A549 (cell line): ENCODE data around the gene SNTG2. TPM values are rescaled to one million over a fixed set of nuclear protein-coding genes. Genes with fewer than 3 reads are reported as not detected.

Source experiments
- ATAC-seq, 2 experiments: fragments of 200-7000 bp in 1 of 2; fragments of >200 bp in 1 of 2; cut with Nextera tagmentation in 1 of 2; cut with Tn5 transposase in 1 of 2; 3 replicates each; pipeline versions ENCODE4 v1.8.0 to v1.9.1; 2018 to 2020; ENCODE audit warnings: mild to moderate bottlenecking in 1 of 2, moderate library complexity in 1 of 2
- CTCF ChIA-PET: fragments of 300-600 bp; sonication (Branson Sonifier 250); formaldehyde crosslinking; extraction: SDS; loops from one replicate; lab custom pipeline; 2021; ENCODE audit warnings: antibody characterized with exemption, inconsistent platforms; lab: Yijun Ruan, JAX
- POLR2A ChIA-PET: fragments of 350-600 bp; formaldehyde crosslinking; extraction: SDS; loops from one replicate; lab custom pipeline; 2021; ENCODE audit warnings: antibody characterized with exemption, inconsistent platforms; lab: Yijun Ruan, JAX
- DNase-seq, 2 experiments: peaks; one replicate each; pipeline versions ENCODE4 v3.0.0 to v3.0.0-alpha.2; 2011 to 2016; ENCODE audit warnings: low read depth in 1 of 2, low spot score in 1 of 2
- FAIRE-seq: peaks from 2 replicates; lab custom pipeline; 2011; peaks lifted over from hg19 to GRCh38; lab: Jason Lieb, UNC
- H3K27ac ChIP-seq, 2 experiments: fragments of >200 bp; sonication (Bioruptor Twin); formaldehyde crosslinking; 3 replicates each; pipeline ENCODE4 v1.5.1; 2016 to 2017
- H3K4me1 ChIP-seq: fragments of >200 bp; sonication (Bioruptor Twin); formaldehyde crosslinking; 3 replicates; pipeline ENCODE4 v1.6.1; 2016
- H3K4me2 ChIP-seq: fragments of >200 bp; sonication (Bioruptor Twin); formaldehyde crosslinking; 3 replicates; pipeline ENCODE4 v1.6.1; 2016
- H3K4me3 ChIP-seq: fragments of >200 bp; sonication (Bioruptor Twin); formaldehyde crosslinking; 3 replicates; pipeline ENCODE4 v1.5.1; 2016
- H3K9me3 ChIP-seq: fragments of >200 bp; sonication (Bioruptor Twin); formaldehyde crosslinking; 3 replicates; pipeline ENCODE4 v1.6.1; 2016
- BHLHE40 ChIP-seq: IDR thresholded peaks from 2 replicates; pipeline ENCODE4 v1.6.1; 2012; ENCODE audit warnings: low read depth, low read length, inconsistent platforms
- CBX2 ChIP-seq: fragments of 200-600 bp; sonication (generic); IDR thresholded peaks from 2 replicates; pipeline ENCODE4 v1.6.1; 2016; ENCODE audit warnings: low read depth, mild to moderate bottlenecking, borderline replicate concordance
- CEBPB ChIP-seq, 2 experiments: fragments of >200 bp in 1 of 2; sonication (Bioruptor Twin) in 1 of 2; formaldehyde crosslinking in 1 of 2; IDR thresholded peaks; 2 replicates each; pipeline ENCODE4 v1.6.1; 2012 to 2016
- CHD2 ChIP-seq: fragments of 150-350 bp; IDR thresholded peaks from 2 replicates; pipeline ENCODE4 v1.6.1; 2014; ENCODE audit warnings: low read length; ENCODE audit not compliant: partially characterized antibody
- CHD4 ChIP-seq: fragments of 200-600 bp; sonication (generic); IDR thresholded peaks from 2 replicates; pipeline ENCODE4 v1.6.1; 2016; ENCODE audit warnings: antibody characterized with exemption, mild to moderate bottlenecking, borderline replicate concordance
- CTCF ChIP-seq: fragments of >200 bp; sonication (Bioruptor Twin); formaldehyde crosslinking; IDR thresholded peaks from 3 replicates; pipeline ENCODE4 v1.5.1; 2016
- EP300 ChIP-seq, 2 experiments: fragments of >200 bp; sonication (Bioruptor Twin); formaldehyde crosslinking; IDR thresholded peaks; 2 replicates in 1 of 2; 3 replicates in 1 of 2; pipeline ENCODE4 v1.6.1; 2016 to 2017
- ESRRA ChIP-seq: fragments of 150-350 bp; IDR thresholded peaks from 2 replicates; pipeline ENCODE4 v1.6.1; 2014; ENCODE audit warnings: mild to moderate bottlenecking, low read length, borderline replicate concordance
- FOSB ChIP-seq: fragments of 250-450 bp; sonication (Bioruptor Pico); IDR thresholded peaks from 2 replicates; pipeline ENCODE4 v1.5.0; 2020; ENCODE audit warnings: mild to moderate bottlenecking, moderate library complexity
- FOXS1 ChIP-seq: fragments of 250-450 bp; sonication (Bioruptor Pico); IDR thresholded peaks from 2 replicates; pipeline ENCODE4 v1.5.0; 2020; ENCODE audit warnings: mild to moderate bottlenecking, moderate library complexity
- HDAC2 ChIP-seq: fragments of 200-600 bp; sonication (generic); IDR thresholded peaks from 2 replicates; pipeline ENCODE4 v1.6.1; 2016
- HES2 ChIP-seq: fragments of >200 bp; sonication (Bioruptor Twin); formaldehyde crosslinking; IDR thresholded peaks from 2 replicates; pipeline ENCODE4 v1.6.1; 2016
- HEYL ChIP-seq: fragments of 250-450 bp; sonication (Bioruptor Pico); IDR thresholded peaks from 2 replicates; pipeline ENCODE4 v1.8.0; 2021; ENCODE audit warnings: mild to moderate bottlenecking, moderate library complexity
- HMGXB4 ChIP-seq: fragments of 250-450 bp; sonication (Bioruptor Pico); IDR thresholded peaks from 2 replicates; pipeline ENCODE4 v1.5.0; 2021; ENCODE audit warnings: mild to moderate bottlenecking, moderate library complexity, borderline replicate concordance
- HOXA7 ChIP-seq: fragments of 250-450 bp; sonication (Bioruptor Pico); IDR thresholded peaks from 2 replicates; pipeline ENCODE4 v1.5.0; 2020; ENCODE audit warnings: mild to moderate bottlenecking, moderate library complexity
- JUN ChIP-seq, 2 experiments: fragments of >200 bp; sonication (Bioruptor Twin); formaldehyde crosslinking; IDR thresholded peaks; 2 replicates in 1 of 2; 3 replicates in 1 of 2; pipeline ENCODE4 v1.6.1; 2016 to 2017
- JUNB ChIP-seq: fragments of >200 bp; sonication (Bioruptor Twin); formaldehyde crosslinking; IDR thresholded peaks from 2 replicates; pipeline ENCODE4 v1.6.1; 2016
- KDM5A ChIP-seq: fragments of 200-600 bp; sonication (generic); IDR thresholded peaks from 2 replicates; pipeline ENCODE4 v1.6.1; 2016; ENCODE audit warnings: antibody characterized with exemption, mild to moderate bottlenecking
- MAX ChIP-seq: IDR thresholded peaks from 2 replicates; pipeline ENCODE4 v1.6.1; 2012
- MAZ ChIP-seq: fragments of 150-350 bp; IDR thresholded peaks from 2 replicates; pipeline ENCODE4 v1.6.1; 2014; ENCODE audit warnings: antibody characterized with exemption, low read depth, low read length, borderline replicate concordance
- MYC ChIP-seq: IDR thresholded peaks from 2 replicates; pipeline ENCODE4 v1.6.1; 2012; ENCODE audit warnings: mild to moderate bottlenecking, inconsistent platforms, low read length, improper control_type of control experiment, borderline replicate concordance
- NFE2L2 ChIP-seq: fragments of 150-350 bp; conservative IDR thresholded peaks from 2 replicates; pipeline ENCODE4 v1.6.1; 2014; ENCODE audit warnings: low read length
- RAD21 ChIP-seq, 2 experiments: fragments of >200 bp in 1 of 2; sonication (Bioruptor Twin) in 1 of 2; formaldehyde crosslinking in 1 of 2; IDR thresholded peaks in 1 of 2; conservative IDR thresholded peaks in 1 of 2; 2 replicates in 1 of 2; 3 replicates in 1 of 2; pipeline ENCODE4 v1.6.1; 2012 to 2018; ENCODE audit warnings: inconsistent platforms in 1 of 2
- RARB ChIP-seq: fragments of 250-450 bp; sonication (Bioruptor Pico); IDR thresholded peaks from 2 replicates; pipeline ENCODE4 v1.8.0; 2021; ENCODE audit warnings: mild to moderate bottlenecking, moderate library complexity
- RCOR1 ChIP-seq: fragments of 150-350 bp; IDR thresholded peaks from 2 replicates; pipeline ENCODE4 v1.6.1; 2014; ENCODE audit warnings: antibody characterized with exemption, low read length, low read depth
- RFX5 ChIP-seq: fragments of 450-650 bp; IDR thresholded peaks from 2 replicates; pipeline ENCODE4 v1.7.1; 2014; ENCODE audit warnings: antibody characterized with exemption, mild to moderate bottlenecking, moderate library complexity
- TP53 ChIP-seq: fragments of 250-450 bp; sonication (Bioruptor Pico); IDR thresholded peaks from 2 replicates; pipeline ENCODE4 v1.5.0; 2021; ENCODE audit warnings: mild to moderate bottlenecking, moderate library complexity
- ZFP36 ChIP-seq: fragments of 450-650 bp; IDR thresholded peaks from 2 replicates; pipeline ENCODE4 v1.6.1; 2014; ENCODE audit warnings: borderline replicate concordance; ENCODE audit not compliant: partially characterized antibody
- ZNF302 ChIP-seq: fragments of 250-450 bp; sonication (Bioruptor Pico); IDR thresholded peaks from 2 replicates; pipeline ENCODE4 v1.9.0; 2021; ENCODE audit warnings: inconsistent platforms, mild to moderate bottlenecking, moderate library complexity
- ZSCAN20 ChIP-seq: fragments of 250-450 bp; sonication (Bioruptor Pico); IDR thresholded peaks from 2 replicates; pipeline ENCODE4 v1.8.0; 2022; ENCODE audit warnings: mild to moderate bottlenecking, moderate library complexity
- WGBS: methylation state at CpG from one replicate; pipeline ENCODE4 v1.1.6; 2017; ENCODE audit errors: missing lambda C conversion rate; 5-methylcytosine and 5-hydroxymethylcytosine counted together
- polyA plus RNA-seq, 4 experiments: library from polyadenylated mRNA; depleted of rRNA in 3 of 4; stranded (reverse); fragments of >200 nt; fragmentation: RNase III in 1 of 4; extraction: RNeasy Plus Mini Kit Qiagen cat#74134 plus additional on column Dnase treatment in 1 of 4; gene quantifications; 2 replicates in 3 of 4; 3 replicates in 1 of 4; pipeline ENCODE4 v1.2.3, GENCODE V29; 2011 to 2017

The SNTG2 gene
- polyA plus RNA-seq, 2 of the 4 experiments (the other 2 are of a cell fraction), result not detected

GRCh38 chr2:1309507-1309906 is 358.9 kb downstream of the SNTG2 start:
- no peak for DNase-seq
- H3K9me3 ChIP-seq, result no peaks in the 10 kb centered on the region
- H3K4me2 ChIP-seq, result no peak overlapping the region
- no peak for ATAC-seq
- ChIA-PET CTCF (no interaction called here), POLR2A (no interaction called here)
- no peak overlapping the region for H3K4me3 ChIP-seq
- H3K4me1 ChIP-seq, result no peaks in the 10 kb centered on the region
- H3K27ac ChIP-seq, result no peak overlapping the region
- no peak for FAIRE-seq
- TF ChIP-seq TP53, result no peak
- TF ChIP-seq CTCF, result no peak
- TF ChIP-seq RCOR1, result no peak
- TF ChIP-seq MAX, result no peak
- TF ChIP-seq FOSB (CRISPR knock-in tag), result no peak
- no peak for TF ChIP-seq CHD4
- TF ChIP-seq HES2, result no peak
- no peak for TF ChIP-seq RAD21 (conservative IDR thresholded peaks at IDR 0.05 in 1 of 2, IDR thresholded peaks at IDR 0.05 in 1 of 2)
- TF ChIP-seq CEBPB (IDR thresholded peaks at IDR 0.05), result no peak
- TF ChIP-seq RARB (CRISPR knock-in tag), result no peak
- no peak for TF ChIP-seq JUN (IDR thresholded peaks at IDR 0.05)
- TF ChIP-seq EP300 (IDR thresholded peaks at IDR 0.05), result no peak
- TF ChIP-seq FOXS1 (CRISPR knock-in tag), result no peak
- 4% methylated on average over 2 of the region's 3 CpGs for WGBS

GRCh38 chr2:1310202-1310601 is 359.6 kb downstream of the SNTG2 start:
- CTCF ChIA-PET, result interaction anchor here (1.1 kb wide), 1 partner anchor 12 kb away, joined by 4 read pairs; no protein-coding TSS in a partner anchor
- 0% methylated on average over 7 of the region's 7 CpGs for WGBS

GRCh38 chr2:1310866-1311265 is 360.2 kb downstream of the SNTG2 start:
- TF ChIP-seq HMGXB4 (CRISPR knock-in tag) (no peak), ZFP36 (no peak), RAD21 (conservative IDR thresholded peaks at IDR 0.05 in 1 of 2, IDR thresholded peaks at IDR 0.05 in 1 of 2) (no peak), HES2 (no peak), MYC (no peak), ZSCAN20 (CRISPR knock-in tag) (no peak), KDM5A (no peak), HOXA7 (CRISPR knock-in tag) (no peak), CBX2 (no peak), BHLHE40 (no peak), NFE2L2 (no peak), FOXS1 (CRISPR knock-in tag) (no peak), HDAC2 (no peak), MAZ (no peak), RARB (CRISPR knock-in tag) (no peak), RFX5 (no peak)
- 17% methylated on average over 10 of the region's 10 CpGs for WGBS
- DNase-seq (no peak), FAIRE-seq (no peak), ATAC-seq (no peak)
- H3K4me3 ChIP-seq, result no peak overlapping the region
- H3K4me2 ChIP-seq, result no peak overlapping the region
- no peaks in the 10 kb centered on the region for H3K4me1 ChIP-seq
- POLR2A ChIA-PET, result no interaction called here
- no peaks in the 10 kb centered on the region for H3K9me3 ChIP-seq
- H3K27ac ChIP-seq, result no peak overlapping the region
- CTCF ChIA-PET, result interaction anchor here (1.1 kb wide), 1 partner anchor 12 kb away, joined by 4 read pairs; no protein-coding TSS in a partner anchor

More at GRCh38 chr2:1310202-1310601, 359.6 kb downstream of the SNTG2 start:
- no peak for FAIRE-seq
- POLR2A ChIA-PET, result no interaction called here
- no peak overlapping the region for H3K4me3 ChIP-seq
- no peaks in the 10 kb centered on the region for H3K4me1 ChIP-seq
- H3K9me3 ChIP-seq, result no peaks in the 10 kb centered on the region
- H3K4me2 ChIP-seq, result no peak overlapping the region
- no peak for TF ChIP-seq JUN (IDR thresholded peaks at IDR 0.05)
- no peak for TF ChIP-seq JUNB
- no peak for TF ChIP-seq ESRRA
- TF ChIP-seq HES2, result no peak
- no peak for TF ChIP-seq NFE2L2
- no peak for TF ChIP-seq RCOR1
- TF ChIP-seq CEBPB (IDR thresholded peaks at IDR 0.05), result no peak
- no peak for TF ChIP-seq CHD2
- no peak for TF ChIP-seq ZNF302 (CRISPR knock-in tag)
- no peak for TF ChIP-seq MAX
- TF ChIP-seq HEYL (CRISPR knock-in tag), result no peak
- DNase-seq, result no peak
- no peak overlapping the region for H3K27ac ChIP-seq
- ATAC-seq, result no peak
